HL-60/S4 treated with retinoic acid at 250 ng/mL for 4 days and 3 days (cell line): Measurements from ENCODE around the gene EZH1.

Experiments
- in situ Hi-C: fragments of 300-500 bp; cut with MboI; formaldehyde crosslinking; loops from 2 replicates; pipeline ENCODE4 v1.7.0; 2022; ENCODE audit warnings: low sequenced_read_pairs

EZH1 gene

GRCh38 chr17:42744806-42745617, at the start of gene EZH1:
Gene EZH1, minus strand, starts transcription at chr17:42745040. Its CDS starts 16,099 bp downstream, at chr17:42728941.
- in situ Hi-C loops: no loop called here

- in situ Hi-C loops: no loop called here
These were observed 47.7 kb upstream of the EZH1 start for GRCh38 chr17:42792545-42792944.

GRCh38 chr17:42791948-42792347, 47.1 kb upstream of the EZH1 start:
- in situ Hi-C loops: no loop called here

GRCh38 chr17:42787266-42787665, 42.4 kb upstream of the EZH1 start:
- in situ Hi-C loops: no loop called here

GRCh38 chr17:42784811-42785592, 40.2 kb upstream of the EZH1 start:
- in situ Hi-C loops: no loop called here

GRCh38 chr17:42784409-42784808, 39.6 kb upstream of the EZH1 start:
- in situ Hi-C loops: no loop called here

GRCh38 chr17:42783791-42784138, 38.9 kb upstream of the EZH1 start:
- in situ Hi-C loops: no loop called here

GRCh38 chr17:42783062-42783790, 38.4 kb upstream of the EZH1 start:
- in situ Hi-C loops: no loop called here

GRCh38 chr17:42782166-42783061, 37.6 kb upstream of the EZH1 start:
- in situ Hi-C loops: no loop called here

GRCh38 chr17:42781639-42782165, 36.9 kb upstream of the EZH1 start:
- in situ Hi-C loops: no loop called here

GRCh38 chr17:42780851-42781638, 36.2 kb upstream of the EZH1 start:
- in situ Hi-C loops: no loop called here

GRCh38 chr17:42779936-42780850, 35.4 kb upstream of the EZH1 start, which contains the start of gene WNK4:
Gene WNK4, plus strand, starts transcription at chr17:42780610. Its CDS starts 89 bp downstream, at chr17:42780699.
- in situ Hi-C loops: no loop called here

GRCh38 chr17:42779304-42779935, 34.6 kb upstream of the EZH1 start:
- in situ Hi-C loops: no loop called here

GRCh38 chr17:42778570-42778969, 33.7 kb upstream of the EZH1 start:
- in situ Hi-C loops: no loop called here

GRCh38 chr17:42775534-42776098, 30.8 kb upstream of the EZH1 start:
- in situ Hi-C loops: no loop called here

GRCh38 chr17:42774066-42774745, 29.4 kb upstream of the EZH1 start:
- in situ Hi-C loops: no loop called here
